ENCODE results near the gene HARS2.
"Not testable (repeated sequence)": the region's sequence is repeated elsewhere in the genome, so short reads cannot be mapped to it uniquely, and the experiment has no call there.

The HARS2 gene

DNA sequence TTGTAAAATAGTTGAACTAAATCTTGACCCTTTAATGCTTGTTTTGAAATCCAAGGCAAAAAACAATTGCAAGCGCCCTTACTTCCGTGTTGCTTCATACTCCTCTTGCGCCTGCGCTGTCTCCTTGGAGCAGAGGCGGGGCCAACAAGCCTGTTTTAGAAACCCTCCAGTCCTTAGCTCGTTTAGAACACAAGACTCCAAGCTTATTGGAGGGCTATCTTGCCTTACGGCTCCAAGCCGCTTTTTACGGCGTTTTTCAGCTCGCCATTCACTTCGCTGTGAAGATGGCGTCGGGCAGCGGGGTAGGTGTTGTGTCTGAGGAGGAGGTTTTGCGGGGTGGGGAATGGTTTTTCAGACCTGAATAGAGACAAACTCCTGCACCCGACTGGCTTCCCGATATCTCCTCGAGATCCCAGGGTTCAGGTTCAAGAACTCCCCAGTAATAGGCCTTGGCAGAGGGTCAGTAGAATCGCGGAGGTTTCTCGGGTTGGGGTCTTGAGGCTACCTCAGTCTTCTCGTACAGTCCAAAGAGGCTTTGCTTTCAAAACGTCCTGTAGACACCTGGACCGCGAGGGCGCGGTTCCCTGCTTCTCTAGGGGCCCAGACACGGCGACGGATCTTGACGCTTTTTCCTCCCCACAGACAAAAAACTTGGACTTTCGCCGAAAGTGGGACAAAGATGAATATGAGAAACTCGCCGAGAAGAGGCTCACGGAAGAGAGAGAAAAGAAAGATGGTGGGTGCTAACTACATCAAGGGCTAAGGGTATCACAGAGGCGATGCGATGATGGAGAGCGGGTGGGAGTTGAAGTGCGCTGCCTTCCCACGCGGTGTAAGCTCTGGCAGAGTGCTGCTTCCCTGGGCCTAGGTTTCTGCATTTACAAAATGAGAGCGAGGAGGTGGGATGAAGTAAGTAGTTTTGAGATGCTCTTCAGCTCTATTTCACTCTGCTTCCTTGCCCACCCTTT, 9.2 kb downstream of the HARS2 start, which contains the start of gene ZMAT2:
Gene ZMAT2 (plus strand): TSS at position 271 of the 968 bp plus-strand sequence. CDS start 14 bp downstream, at position 285.
- DNase-seq (ENCODE audit: low read depth in 2 of 2): peak; percentile 79 to 87

DNA sequence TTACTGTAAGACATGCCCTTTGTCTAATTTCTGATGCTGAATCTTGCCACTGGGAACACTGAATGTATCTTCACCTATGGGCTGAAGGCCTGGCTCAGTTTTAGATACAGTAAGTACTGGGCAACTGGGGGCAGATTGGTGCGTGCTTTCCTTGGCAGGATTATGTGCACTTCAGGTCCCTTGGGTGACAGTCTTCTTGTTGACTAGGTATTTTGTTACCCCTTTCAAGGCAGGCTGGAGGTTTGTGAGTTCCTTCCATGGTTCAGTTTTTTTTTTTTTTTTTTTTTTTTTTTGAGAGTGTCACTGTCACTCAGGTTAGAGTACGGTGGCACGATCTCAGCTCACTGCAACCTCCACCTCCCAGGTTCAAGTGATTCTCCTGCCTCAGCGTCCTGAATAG, 16.6 kb downstream of the HARS2 start:
- DNase-seq (ENCODE audit: low read depth in 2 of 2): no peak

GRCh38 chr5:140708787-140709186, 17.5 kb downstream of the HARS2 start:
- DNase-seq (ENCODE audit: low read depth in 2 of 2): not testable (repeated sequence)

- peak; percentile 79 to 86 for DNase-seq (ENCODE audit: low read depth in 2 of 2)
These were observed 19.8 kb downstream of the HARS2 start for GRCh38 chr5:140710899-140711552.

GRCh38 chr5:140711794-140712193, 20.5 kb downstream of the HARS2 start:
- DNase-seq (ENCODE audit: low read depth in 2 of 2): no peak

DNA sequence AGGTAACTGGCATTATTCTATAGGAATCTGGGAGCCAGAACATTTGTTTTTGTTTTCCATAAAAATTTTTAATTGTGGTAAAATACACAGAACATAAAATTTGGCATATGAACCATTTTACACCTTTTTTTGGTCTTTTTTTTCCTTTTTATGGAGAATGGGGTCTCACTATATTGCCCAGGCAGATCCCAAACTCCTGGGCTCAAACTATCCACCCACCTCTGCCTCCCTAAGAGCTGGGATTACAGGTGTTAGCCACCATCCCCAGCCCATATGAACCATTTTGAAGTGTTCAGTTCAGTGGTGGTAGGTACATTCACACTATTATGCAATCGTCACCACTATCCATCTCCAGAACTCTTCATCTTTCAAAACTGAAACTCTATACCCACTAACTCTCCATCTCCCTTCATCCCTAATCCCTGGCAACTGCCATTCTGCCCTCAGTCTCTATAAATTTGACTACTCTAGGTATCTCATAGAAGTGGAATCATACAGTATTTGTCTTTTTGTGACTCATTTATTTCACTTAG, 22.4 kb downstream of the HARS2 start:
- no peak for DNase-seq (ENCODE audit: low read depth in 2 of 2)

DNA sequence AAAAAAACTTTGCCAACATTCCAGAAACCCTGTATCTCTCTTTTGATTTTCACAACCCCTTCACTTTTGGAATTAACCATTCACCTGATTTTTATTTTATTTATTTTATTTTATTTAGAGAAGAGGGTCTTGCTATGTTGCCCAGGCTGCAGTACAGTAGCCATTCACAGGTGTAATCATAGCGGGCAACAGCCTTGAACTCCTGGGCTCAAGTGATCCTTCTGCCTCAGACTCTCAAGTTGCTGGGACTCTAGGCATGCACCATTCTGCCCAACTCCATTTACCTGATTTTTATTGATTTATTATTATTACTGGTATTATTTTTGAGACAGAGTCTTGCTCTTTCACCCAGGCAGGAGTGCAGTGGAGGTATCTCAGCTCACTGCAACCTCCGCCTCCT, 25.0 kb downstream of the HARS2 start:
- DNase-seq (ENCODE audit: low read depth in 2 of 2): not testable (repeated sequence)

DNA sequence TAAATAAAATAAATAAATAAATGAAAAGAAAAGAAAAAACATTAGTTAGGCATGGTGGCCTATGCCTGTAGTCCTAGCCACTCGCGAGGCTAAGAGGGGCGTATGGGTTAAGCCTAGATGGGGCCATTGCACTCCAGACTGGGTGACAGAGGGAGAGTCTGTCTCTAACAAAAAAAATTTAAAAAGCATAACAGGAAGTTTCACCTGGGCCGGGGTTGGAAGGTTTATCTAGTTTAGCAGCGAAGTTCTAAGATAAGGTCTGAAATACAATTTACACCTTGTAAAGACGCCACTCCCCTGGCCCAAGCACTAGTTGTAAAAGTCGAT, 27.0 kb downstream of the HARS2 start:
- no peak for DNase-seq (ENCODE audit: low read depth in 2 of 2)

DNA sequence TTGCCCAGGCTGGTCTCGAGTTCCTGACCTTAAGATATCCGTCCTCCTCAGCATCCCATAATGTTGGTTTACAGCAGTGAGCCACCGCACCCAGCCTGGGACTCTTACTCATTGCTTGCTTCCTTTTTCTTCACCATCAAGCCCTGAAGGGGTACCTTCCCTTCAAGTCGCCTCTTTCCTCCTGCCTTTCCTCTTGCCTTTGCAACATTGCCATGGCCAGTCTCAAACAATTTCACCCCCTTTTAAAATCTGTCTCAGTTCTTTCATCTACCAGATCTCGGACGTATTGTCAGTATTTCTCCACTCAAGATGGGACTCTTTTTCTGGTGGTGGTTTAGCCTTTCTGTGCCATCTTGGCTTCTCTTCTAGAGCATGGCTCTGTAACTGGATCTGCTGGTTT, 29.5 kb downstream of the HARS2 start:
- DNase-seq (ENCODE audit: low read depth in 2 of 2): not testable (repeated sequence)

DNA sequence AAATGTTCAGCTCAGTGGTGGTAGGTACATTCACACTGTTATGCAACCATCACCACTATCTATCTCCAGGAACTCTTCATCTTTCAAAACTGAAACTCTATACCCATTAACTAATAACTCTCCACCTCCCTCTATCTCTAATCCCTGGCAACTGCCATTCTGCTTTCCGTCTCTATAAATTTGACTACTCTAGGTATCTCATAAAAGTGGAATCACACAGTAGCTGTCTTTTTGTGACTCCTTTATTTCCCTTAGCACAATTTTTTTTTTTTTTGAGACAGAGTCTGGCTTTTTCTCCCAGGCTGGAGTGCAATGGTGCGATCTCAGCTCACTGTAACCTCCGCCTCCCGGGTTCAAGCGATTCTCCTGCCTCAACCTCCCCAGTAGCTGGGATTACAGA, 30.1 kb downstream of the HARS2 start:
- not testable (repeated sequence) for DNase-seq (ENCODE audit: low read depth in 2 of 2)

- peak; percentile 65 to 70 for DNase-seq (ENCODE audit: low read depth in 2 of 2)
These were observed 34.7 kb downstream of the HARS2 start for GRCh38 chr5:140725799-140726471.

GRCh38 chr5:140733098-140733497, 41.8 kb downstream of the HARS2 start:
- no peak for DNase-seq (ENCODE audit: low read depth in 2 of 2)

DNA sequence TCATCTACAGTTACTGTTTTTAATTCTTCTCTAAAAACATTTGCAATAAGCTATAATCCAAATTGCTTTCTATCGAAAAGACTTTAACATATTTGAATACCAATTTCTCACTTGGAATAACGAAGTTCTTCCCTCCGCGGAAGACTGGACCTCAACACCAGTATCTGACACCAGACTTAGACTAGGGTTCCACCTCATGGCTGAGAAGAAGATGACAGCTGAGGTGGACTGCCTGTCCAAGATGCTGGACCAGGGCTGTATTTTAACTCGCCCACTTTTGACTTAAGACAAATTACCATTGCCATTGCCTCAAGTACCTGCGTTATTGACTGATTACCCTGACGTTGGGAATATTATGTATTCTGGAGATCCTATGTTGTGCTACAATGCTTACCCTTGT, 43.1 kb downstream of the HARS2 start:
- no peak for DNase-seq (ENCODE audit: low read depth in 2 of 2)

- DNase-seq (ENCODE audit: low read depth in 2 of 2): no peak
These were observed 46.2 kb downstream of the HARS2 start for GRCh38 chr5:140737486-140737885.

DNA sequence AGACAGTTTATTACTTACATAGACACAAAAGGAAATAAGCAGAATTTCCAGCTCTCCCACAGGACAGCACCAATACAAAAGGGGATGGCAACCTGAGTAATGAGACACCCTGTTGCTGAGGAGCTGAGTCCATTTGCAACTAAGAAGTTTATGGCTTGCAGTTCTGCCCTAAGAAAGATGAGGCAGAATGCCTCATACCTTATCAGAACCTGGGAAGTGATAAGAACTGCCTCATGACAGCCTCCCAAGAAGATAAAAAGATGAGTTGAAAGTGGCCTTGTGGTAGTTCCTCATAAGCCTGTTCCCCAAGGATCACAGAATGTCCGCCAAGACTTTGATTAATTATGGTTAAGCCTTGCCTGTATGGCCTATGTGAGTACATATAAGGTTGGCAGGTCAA, 50.7 kb downstream of the HARS2 start:
- no peak for DNase-seq (ENCODE audit: low read depth in 2 of 2)

All from activated CD4-positive, alpha-beta T cell treated with anti-CD3 and anti-CD28 coated beads for 24 hours (primary cell).